Brain microvascular endothelial cell (primary cell): ENCODE measurements around the gene FGA.

Source experiments
- DNase-seq: peaks from one replicate; pipeline ENCODE4 v3.0.0-alpha.2; 2020
- H3K27ac ChIP-seq: fragments of 250-450 bp; sonication (Bioruptor Pico); 2 replicates; pipeline ENCODE4 v1.5.1; 2020; ENCODE audit warnings: mild to moderate bottlenecking, moderate library complexity
- H3K27me3 ChIP-seq: fragments of 250-450 bp; sonication (Bioruptor Pico); replicated peaks from 2 replicates; pipeline ENCODE4 v1.5.1; 2020; ENCODE audit warnings: mild to moderate bottlenecking
- H3K36me3 ChIP-seq: fragments of 250-450 bp; sonication (Bioruptor Pico); replicated peaks from 2 replicates; pipeline ENCODE4 v1.5.1; 2020; ENCODE audit warnings: mild to moderate bottlenecking
- H3K4me3 ChIP-seq: 2 replicates; pipeline ENCODE4 v1.5.1; 2011; ENCODE audit warnings: low read depth, mild to moderate bottlenecking, control low read depth, low read length, moderate library complexity
- in situ Hi-C: cut with HindIII; loops from 2 replicates; pipeline ENCODE4 v1.10.0; 2017; ENCODE audit warnings: low sequenced_read_pairs, low pct_ligation_motif_present
- TF ChIP-seq, protein P1 (sequence below): IDR thresholded peaks from 2 replicates; pipeline ENCODE4 v1.5.1; 2011; ENCODE audit warnings: low read depth, mild to moderate bottlenecking, moderate library complexity, low read length, control low read depth, inconsistent platforms; ENCODE audit errors: missing control alignments

FGA gene

DNA sequence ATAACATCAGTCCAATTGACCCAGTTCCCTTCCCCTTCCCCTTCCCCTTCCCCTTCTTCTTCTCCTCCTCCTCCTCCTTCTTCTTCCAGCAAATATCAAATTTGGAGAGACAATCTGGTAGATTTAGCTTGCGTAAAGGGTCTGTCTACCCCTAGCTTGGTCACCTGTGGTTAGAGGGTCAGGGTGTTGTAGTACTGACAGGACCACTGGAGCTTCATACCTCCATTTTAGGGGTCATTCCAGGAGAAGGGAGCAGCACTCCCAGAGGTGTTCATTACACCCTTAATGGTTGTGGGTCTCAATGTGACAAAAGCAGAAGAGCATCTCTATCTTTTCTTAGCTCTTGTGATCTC lies 31.4 kb downstream of the FGA start:
- no peak overlapping the region for H3K27ac ChIP-seq
- no peak for DNase-seq
- TF ChIP-seq, protein P1, sequence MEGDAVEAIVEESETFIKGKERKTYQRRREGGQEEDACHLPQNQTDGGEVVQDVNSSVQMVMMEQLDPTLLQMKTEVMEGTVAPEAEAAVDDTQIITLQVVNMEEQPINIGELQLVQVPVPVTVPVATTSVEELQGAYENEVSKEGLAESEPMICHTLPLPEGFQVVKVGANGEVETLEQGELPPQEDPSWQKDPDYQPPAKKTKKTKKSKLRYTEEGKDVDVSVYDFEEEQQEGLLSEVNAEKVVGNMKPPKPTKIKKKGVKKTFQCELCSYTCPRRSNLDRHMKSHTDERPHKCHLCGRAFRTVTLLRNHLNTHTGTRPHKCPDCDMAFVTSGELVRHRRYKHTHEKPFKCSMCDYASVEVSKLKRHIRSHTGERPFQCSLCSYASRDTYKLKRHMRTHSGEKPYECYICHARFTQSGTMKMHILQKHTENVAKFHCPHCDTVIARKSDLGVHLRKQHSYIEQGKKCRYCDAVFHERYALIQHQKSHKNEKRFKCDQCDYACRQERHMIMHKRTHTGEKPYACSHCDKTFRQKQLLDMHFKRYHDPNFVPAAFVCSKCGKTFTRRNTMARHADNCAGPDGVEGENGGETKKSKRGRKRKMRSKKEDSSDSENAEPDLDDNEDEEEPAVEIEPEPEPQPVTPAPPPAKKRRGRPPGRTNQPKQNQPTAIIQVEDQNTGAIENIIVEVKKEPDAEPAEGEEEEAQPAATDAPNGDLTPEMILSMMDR, result no peak
- in situ Hi-C loops, result no loop called here
- H3K4me3 ChIP-seq, result no peak overlapping the region
- no peaks in the 10 kb centered on the region for H3K27me3 ChIP-seq
- no peaks in the 10 kb centered on the region for H3K36me3 ChIP-seq

DNA sequence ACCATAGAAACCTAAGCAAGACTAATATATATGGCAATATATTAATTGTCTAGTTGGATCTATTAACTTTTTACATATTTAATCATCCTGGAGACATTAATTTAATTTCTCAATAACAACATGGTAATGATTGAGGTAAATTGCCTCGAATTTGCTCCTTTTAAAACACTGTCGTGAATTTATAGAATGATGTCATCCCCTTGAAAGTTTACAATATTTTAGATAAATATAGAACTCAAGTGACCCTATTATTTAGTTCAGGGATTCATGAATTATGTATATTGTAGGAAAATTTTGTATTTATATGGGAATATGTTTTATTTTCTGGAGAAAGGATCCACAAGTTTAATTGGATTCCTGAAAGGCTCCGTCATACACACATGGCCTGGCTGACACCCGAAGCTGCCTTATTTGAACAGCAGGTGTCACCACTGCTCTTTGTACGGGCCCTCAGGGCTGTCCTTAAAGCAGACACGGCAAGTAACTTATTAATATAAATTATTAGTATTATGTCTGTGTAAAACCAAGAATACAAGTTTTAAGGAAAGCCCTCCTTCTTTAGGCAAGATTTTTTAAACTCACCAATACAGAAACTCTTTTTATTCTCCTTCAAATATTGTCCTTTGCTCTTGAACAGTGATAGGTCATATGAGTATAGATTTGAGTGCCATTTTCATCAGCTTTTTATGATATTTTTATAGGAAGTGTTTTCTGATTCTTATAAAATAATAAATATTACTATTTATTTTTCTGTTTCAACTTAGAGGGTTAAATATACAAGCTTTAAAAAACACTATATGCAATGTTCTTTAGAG lies 38.5 kb downstream of the FGA start:
- DNase-seq, result peak; percentile 83
- Histone ChIP-seq H3K27ac (no peak overlapping the region), H3K4me3 (no peak overlapping the region), H3K36me3 (peaks cover 6% of the 10 kb centered on the region), H3K27me3 (no peaks in the 10 kb centered on the region)
- TF ChIP-seq, protein P1, result peak; percentile 88
- in situ Hi-C loops, result no loop called here

DNA sequence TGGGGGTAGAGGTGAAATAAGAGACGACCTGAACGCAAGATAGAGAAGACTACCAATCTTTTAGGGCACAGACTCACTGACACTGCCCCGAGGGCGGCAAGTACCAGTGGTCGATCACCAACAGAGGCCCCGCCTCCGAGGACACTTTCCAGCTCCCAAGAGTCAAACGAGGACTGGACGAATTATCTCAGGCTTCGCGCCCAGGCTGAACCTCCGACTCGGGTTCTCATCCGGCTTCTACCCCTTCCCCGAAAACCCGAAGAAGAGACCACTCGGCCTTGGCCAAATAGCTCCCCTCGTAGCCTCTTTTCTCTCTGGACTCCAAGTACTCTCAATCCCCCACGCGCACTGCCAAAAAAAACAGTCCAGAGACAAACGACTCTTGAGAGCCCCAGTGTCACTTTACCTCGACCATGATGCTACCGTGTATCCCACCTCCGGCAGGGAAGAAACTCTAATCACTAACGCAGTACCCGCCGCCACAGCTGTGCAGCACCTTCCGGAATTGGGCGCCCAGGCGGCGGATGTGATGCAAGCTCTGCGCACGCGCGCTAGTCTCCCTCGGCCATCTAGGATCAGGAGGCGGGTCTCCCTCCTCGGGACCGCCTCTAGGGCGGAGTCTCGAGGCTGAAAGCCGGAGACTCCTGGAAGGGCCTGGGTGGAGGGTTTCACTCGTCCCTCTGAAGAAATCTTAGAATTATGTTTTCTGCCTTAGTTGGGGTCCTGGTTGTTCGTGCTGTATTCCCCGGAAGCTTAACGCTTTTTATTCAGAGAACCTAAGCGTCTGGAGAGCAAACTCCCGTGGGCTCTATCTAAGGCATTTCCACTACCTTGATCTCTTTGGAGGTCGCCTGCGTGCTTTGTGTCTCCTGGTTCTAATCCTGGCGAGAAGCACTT lies 40.4 kb downstream of the FGA start, which contains the start of gene PLRG1:
Gene PLRG1, minus strand, starts transcription at position 507 of the 897 bp plus-strand sequence. Its CDS starts 92 bp downstream, at position 415.
- in situ Hi-C loops, result no loop called here
- H3K36me3 ChIP-seq, result peaks cover 17% of the 10 kb centered on the region
- H3K4me3 ChIP-seq, result peak within 1 kb of the TSS; percentile 88
- DNase-seq, result peak; percentile 94
- no peaks in the 10 kb centered on the region for H3K27me3 ChIP-seq
- TF ChIP-seq, protein P1, result peak; percentile 29
- peak within 1 kb of the TSS; percentile 33 for H3K27ac ChIP-seq

DNA sequence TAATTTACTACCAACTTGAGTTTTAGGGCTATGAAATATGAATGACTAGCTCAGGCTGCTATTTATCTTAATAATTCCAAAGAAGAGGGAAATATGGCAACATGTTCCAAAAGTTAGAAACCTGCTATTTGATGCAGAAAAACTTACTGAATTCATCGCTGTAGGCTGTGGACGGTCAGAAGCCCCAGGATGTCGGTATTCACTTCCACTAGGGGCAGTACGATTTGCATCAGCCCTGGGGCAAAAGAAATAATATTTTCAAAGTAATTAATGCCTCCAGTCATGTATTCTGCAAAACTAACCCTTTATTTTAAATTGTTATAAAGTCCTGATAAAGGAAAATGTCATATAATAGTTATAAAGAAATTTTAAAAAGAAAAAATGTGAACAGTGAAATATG lies 44.9 kb downstream of the FGA start:
- no peaks in the 10 kb centered on the region for H3K27me3 ChIP-seq
- TF ChIP-seq, protein P1, result peak; percentile 49

DNA sequence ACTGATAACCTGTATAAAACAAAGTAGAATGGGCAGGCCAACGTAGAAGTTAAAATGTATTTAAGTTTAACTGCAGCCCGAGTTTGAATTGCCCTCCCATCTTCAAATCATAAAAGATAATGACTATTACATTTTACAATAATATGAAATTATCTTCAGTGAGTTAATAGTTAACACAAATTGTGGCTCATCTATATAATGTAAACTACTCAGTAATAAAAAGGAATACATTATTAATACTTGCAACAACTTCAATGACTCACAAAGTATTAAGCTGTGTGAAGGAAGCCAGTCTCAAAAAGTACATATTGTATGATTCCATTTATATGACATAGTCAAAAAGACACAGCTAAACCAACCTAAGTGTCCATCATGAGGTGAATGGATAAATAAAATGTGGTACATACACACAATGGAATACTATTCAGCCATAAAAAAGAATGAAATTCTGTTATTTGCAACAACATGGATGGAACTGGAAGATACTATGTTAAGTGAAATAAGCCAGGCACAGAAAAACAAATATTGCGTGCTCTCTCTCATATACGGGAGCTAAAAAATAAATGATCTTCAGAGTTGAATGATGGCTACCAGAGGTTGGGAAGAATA lies 48.2 kb downstream of the FGA start:
- no peak overlapping the region for H3K4me3 ChIP-seq
- no peak for DNase-seq
- no peaks in the 10 kb centered on the region for H3K27me3 ChIP-seq
- in situ Hi-C loops, result no loop called here
- H3K27ac ChIP-seq, result no peak overlapping the region
- TF ChIP-seq, protein P1, result no peak
- H3K36me3 ChIP-seq, result peaks cover 72% of the 10 kb centered on the region

More for the DNA sequence above, 44.9 kb downstream of the FGA start:
- H3K4me3 ChIP-seq, result no peak overlapping the region
- no peak overlapping the region for H3K27ac ChIP-seq
- in situ Hi-C loops, result no loop called here
- DNase-seq, result no peak
- H3K36me3 ChIP-seq, result peaks cover 54% of the 10 kb centered on the region
